HG02798 (cell line): ENCODE results near the gene USP12.

Experiments
- ATAC-seq: cut with Tn5 transposase; IDR thresholded peaks from one replicate; pipeline ENCODE4 v1.9.1; 2021; ENCODE audit warnings: mild to moderate bottlenecking; ENCODE audit not compliant: unreplicated experiment, poor library complexity

The USP12 gene

DNA sequence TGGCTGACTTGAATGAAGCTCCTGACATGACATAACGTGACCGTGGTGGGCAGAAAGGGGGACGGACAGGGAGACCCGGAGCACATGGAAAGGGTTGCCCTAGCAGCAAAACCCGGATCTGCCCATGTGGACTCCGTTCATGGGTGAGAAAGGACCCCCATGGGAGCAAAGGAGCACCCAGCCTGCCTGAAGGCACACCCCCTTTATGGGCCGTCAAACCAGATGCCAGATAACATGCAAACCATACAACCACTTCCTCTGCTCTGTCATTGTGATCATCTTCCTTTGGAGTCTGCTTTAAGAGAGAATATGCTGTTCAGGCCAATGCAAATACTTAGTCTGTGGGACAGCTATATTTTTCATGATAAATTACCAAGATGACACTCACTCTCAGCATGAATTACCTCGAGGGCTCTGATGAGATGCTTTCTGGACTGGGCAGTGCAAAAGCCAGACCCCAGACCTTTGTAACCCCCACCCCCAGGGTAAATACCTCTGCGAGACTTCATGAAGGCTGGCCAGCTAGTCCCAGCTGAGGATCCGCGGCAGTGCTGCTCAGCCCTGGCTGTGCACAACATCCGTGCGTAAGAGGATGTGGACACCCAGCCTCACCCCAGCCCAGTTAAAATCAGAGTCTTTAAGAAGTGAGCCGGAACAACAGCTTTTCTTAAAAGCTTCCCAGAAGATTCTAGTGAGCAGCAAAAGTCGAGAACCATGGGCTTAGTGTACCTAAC lies 126.6 kb downstream of the USP12 start:
- ATAC-seq: no peak

DNA sequence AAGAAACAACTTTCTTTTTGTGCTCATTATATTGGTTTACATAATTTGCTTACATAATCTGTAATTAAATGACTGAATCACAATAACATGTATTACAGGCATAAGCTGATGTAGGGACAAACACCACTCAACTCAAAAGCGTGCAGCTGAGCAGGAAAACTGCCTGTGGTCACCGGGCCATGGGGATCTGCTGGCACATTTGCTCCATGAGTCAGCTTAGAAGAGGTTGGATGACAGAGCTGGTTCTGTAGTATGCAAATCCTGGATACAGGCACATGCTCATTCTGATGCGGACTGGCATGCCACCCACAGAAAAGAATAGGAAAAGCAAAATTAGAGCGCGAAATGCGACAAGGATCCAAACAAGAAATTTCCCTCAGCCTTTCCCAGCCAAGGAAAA lies 128.6 kb downstream of the USP12 start:
- no peak for ATAC-seq

DNA sequence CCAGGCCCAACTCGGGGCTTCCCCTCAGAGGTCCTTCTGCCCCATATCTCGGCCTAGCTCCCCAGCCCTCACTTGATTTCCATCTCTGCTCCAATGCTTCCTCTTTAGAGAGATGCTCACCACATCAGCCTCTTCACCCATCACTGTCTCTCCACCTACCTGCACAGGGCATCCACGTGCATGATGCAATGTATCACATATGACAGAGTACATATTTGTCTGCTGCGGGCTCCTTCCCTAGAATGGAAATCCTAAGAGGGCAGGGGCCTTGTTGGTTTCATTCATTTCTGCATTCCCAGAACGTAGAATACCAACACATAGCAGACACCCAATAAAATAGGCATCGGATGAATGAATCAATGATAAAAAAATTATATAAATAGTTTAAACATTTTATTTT lies 130.3 kb downstream of the USP12 start:
- no peak for ATAC-seq

DNA sequence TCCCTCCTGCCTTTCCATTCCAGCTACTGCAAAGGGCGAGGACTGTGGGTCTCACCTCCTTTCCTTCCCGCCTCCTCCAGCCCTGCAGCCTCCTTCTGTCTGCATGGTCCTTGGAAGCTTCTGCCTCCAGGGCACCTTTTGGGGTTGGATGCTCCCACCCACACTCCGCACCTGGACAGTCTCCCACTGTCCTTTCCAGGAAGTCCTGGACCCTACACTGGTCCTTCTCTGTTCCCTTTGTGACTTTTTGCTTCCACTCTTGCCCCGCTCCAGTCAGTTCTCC lies 130.8 kb downstream of the USP12 start:
- ATAC-seq: no peak

DNA sequence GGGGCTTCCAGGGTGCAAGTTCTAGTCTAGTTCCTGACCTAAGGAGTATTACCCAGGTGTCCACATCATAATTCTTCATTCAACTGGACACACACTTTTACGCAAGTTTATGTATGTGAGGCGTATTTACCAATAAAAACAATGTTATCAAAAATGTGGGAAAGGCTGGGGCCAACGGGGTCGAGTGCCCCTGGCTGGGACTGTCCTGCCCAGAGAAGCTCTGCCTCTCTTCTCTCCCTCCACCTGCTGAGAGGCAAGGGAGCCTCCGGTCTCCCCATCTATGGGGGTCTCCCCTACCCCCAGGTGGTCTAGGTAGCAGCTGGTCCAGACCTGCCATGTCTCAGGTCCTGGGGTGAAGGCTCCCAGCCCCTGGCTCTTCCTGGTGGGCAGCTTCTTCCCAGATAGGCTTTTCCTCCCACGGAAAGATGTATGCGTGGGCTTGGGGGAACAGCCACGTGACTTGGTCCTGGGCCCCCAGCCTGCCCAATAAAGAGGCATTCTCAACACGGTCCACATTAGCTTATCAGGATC lies 132.4 kb downstream of the USP12 start:
- ATAC-seq: no peak

DNA sequence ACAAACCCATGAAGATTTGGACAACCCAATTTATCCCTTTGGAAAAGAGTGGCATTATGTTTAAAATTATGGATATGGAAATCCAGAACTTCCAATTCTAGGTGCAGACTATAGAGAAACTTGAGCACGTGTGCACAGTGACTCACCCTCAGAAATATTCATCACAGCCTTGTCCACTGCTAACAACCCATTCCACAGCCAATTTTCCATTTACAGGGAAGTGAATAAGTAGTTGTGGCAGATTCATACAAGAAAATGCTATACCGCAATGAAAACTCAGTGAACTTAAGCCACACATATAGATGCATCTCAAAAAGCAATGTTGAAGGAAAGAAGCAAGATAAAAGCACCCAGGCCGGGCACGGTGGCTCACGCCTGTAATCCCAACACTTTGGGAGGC lies 133.3 kb downstream of the USP12 start:
- ATAC-seq: no peak

DNA sequence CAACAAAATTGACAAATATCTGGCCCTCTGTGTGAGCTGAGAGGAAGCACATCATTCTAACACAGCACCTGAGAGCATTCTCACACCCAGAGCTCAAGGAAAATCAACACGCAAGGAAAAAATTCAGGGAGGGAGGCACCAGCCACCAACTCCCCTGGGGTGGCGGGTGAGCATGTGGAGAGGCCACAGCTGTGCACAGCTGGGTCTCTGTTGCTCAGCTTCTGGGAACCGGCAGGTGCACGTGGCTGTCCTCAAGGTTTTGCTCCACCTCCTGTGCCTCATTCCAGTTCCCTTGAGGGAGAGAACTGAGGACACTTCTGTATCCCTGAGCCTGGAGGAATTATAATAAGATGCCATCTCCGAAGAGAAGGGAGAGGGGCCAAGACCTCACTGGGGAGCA lies 134.0 kb downstream of the USP12 start:
- ATAC-seq: no peak

DNA sequence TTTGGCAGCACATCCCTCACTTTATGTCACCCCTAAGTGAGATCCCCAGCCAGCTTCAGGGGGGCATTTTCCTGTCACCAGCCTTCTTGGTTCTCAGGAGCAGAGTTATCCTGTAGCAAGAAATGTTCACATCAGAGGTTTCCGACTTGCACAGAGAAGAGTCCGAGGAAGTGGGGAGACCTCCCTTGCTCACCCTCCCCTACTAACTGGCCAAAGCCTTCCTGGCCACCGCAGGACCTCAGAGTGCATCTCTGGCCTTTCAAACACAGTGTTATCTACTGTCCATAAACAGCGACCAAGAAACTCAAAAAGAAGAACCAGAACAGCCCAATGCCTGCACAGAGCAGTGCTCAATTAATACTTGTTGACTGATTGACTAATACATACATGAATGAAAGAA lies 134.4 kb downstream of the USP12 start:
- no peak for ATAC-seq

DNA sequence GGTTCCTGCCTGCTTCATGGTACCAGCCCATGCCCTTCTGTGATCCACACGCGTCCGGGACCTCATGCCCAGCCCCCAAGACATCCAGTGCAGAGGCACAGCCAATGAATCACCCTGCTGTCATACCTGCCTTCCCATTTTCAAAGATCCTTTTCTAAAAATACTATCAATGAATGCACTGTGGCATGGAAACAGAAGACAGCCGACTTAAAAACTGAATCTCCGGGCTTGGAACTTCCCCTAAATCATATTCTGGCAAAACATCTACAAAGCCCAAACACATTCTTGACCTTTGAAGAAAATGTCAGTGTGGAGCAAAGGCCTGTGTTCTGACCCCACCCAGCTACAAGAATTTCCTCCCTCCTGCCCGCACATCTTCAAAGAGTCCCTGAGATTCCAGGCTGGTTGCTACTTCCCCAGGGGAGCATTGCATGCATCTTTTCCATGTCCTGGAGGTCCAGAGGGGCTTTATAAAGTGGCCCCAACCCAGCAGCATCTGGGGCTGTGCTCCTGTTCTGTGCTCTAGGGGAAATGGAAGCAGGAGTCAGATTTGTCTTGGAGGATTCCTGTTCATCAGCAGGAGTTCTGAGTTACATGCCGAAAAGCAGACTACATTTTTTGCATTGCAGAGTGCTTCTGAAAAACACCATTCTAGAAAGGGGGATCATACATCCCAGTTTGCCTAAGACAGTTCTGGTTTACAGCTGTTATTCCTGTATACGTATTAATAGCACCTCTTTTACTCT lies 135.2 kb downstream of the USP12 start:
- no peak for ATAC-seq

DNA sequence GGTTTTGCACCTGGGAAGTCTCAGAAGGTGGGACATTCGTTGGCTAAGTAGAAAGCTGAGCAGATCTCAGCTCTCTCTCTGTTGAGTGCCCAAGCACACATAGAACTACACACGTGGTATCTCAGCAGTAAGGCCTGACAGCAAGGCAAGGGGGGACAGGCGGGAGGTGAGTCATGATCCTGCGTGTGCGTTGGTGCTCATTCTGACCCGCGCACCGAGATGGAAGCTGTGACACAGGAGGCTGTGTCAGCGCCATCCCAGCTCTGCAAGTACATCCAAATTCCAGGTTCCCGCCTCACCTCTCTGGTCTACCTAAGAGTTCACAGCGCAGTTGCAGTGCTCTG lies 135.7 kb downstream of the USP12 start:
- no peak for ATAC-seq

DNA sequence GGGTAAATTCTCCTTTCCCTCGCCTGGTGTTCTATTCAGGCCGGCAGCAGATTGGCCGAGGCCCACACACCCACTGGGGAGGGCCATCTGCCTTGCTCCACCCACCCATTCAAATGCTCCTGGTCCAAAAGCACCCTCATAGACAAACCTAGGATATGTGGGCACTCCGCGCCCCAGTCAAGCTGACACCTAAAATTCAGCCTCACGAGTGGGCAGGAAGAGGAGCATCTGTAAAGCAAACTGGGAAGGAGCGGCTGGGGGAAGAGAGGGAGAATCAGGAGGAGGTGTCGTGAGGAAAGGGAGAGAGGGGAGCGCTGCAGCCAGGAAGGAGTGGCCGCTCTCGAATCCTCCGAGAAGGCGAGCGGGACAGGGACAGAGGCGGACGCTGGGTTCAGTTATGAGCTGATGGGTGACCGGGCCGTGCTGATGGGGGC lies 136.9 kb downstream of the USP12 start:
- no peak for ATAC-seq

DNA sequence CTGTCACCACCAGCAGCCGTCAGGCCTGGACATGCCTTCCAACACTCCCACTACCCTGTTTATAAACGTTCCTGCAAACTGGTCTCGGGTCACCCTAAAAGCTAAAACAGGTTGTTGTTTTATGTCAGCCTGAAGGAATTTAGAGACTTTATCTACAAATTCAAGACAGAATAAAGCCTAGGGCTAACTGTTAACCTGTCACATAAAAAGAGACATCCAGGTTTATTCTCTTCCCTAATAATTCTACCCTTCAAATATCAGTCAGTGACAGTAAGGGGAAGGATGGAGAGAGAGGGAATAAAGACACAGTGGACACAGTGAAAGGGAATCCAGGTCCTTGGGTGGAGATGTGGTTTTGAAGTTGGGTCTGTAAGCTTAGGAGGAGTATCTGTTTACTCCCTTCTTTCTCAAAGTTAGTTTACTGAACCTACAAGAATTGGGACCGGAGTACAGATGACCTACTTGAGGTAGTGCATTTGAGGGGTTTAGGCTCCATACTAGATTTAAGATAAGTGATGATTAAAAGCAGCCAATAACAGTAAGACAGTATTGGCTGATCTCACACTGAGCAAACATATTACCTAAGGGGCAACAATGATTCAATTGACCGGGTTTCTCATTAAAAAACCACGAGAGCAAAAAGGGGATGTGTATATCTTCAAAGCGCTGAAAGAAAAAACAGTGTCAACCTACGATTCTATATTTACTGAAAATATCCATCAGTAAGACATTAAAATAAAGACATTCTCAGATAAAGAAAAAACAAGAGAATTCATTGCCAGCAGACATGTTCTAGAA lies 142.7 kb downstream of the USP12 start:
- ATAC-seq: no peak

DNA sequence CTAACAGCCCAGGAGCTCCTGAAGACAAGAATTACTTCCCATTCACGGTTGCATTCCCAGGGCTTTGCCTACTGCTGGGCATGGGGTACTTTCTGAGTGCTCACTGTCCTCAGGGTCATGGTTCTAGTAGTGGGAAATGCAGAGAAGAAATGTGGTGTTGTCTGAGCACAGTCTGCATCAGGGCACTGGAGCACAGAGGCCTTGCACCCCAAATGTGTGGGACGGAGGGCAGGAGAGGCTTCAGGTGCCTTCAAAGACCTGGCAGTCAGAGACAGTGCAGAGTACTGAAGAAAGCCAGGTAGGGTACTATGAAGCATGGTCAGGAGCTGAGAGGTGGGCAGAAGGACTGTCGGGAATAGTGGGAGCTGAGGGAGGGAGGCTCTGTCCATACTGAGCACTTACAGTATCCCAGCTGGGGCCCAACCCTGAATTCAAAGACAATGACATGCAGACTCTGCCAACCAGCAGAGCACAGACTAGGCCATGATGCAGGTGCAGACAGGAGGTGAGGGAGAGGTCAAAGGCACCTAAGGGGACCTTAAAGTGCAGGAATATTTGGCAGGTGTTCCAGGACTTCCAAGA lies 144.4 kb downstream of the USP12 start:
- ATAC-seq: no peak

DNA sequence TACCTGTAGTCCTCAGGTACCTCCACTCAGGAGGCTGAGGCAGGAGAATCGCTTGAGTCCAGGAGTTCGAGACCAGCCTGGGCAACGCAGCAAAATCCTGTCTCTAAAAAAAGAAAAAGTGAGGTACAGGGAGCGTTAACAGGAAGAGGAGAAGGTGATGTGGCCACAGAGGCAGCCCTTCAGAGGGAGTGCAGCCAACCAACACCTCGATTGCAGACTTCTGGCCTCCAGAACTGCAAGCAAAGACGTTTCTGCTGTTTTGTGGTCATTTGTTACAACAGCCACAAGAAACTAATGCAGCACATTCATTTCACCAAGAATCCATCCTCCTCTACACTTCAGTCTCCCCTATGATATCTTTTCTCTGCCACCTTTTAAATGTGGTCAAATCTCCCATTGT lies 145.2 kb downstream of the USP12 start:
- no peak for ATAC-seq

DNA sequence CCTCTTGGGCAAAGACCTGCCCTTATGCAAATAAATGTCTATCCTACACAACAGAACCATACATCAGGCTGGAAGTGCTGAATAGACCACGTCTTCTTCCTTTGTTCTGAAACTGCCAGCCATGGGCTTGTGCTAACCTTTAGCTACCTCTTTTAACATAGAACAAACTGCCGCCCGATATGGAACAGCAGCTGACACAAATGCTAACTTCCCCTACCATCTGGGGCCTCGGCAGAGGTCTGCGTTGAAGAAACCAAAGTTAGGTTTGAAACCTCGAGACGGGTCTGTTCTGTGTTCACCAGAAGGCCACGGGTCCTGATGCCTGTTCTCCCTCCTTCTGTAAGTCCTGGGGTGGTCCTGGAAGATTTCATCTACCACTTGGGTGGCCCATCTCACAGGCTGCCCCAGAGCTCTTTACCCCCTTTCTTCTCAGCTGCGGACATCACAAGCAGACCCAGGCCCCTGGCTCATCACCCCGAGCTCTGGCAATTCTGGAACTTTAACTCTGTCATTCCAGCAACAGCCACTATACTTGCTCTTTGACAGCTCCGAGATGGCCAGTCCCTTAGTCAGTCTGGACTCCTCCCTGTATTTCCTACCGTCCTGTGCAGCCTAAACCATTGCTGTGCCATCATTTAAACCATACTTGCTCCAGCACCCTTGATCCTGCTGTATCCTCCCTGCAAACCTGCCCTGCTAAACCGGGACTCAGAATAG lies 146.7 kb downstream of the USP12 start:
- ATAC-seq: no peak

DNA sequence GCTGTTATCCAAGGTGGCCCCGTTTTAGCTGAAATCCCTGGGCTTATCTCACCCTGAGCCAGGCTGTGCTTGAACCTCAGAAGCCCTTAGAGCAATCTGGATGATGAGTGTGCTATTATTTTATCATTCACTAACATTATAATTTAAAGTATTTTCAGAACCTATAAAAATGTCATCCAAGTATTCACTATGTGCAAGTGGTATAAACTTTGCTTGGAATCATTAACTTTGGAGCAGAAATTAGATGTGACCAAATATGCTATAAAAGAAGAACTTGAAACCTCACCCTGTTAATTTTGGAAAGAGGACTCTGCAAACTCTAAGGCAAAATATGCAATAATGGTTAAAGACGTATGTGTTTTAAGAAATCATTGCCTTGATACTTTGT lies 147.5 kb downstream of the USP12 start:
- ATAC-seq: no peak

DNA sequence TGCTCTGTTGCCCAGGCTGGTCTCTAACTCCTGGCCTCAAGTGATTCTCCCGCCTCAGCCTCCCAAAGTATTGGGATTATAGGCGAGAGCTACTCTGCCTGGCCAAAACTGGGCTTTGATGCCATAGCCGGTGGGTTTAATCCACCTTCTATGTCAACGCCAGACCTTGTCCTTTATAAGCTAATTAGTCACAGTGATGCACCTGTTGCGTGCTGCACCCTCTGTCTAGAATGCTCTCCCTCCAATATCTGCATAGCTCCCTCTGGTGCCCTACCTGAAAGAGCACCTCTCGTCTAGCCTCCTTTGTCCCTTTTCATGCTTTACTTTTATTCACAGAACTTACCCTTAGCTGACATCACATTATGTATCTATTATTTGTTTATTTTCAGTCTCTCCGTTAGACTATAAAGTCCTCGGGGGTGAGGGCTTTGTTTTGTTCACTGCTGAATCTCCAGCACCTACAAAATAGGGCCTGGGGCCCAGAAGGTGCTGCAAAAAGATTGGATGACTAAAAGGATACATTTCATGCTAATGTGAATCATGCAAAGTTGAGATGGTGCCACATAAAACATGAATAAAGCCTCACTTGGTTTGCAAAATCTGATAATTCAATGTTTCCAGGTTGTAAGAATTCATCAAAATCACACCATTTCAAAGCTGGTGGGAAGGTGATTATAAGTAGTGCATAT lies 148.1 kb downstream of the USP12 start:
- no peak for ATAC-seq

DNA sequence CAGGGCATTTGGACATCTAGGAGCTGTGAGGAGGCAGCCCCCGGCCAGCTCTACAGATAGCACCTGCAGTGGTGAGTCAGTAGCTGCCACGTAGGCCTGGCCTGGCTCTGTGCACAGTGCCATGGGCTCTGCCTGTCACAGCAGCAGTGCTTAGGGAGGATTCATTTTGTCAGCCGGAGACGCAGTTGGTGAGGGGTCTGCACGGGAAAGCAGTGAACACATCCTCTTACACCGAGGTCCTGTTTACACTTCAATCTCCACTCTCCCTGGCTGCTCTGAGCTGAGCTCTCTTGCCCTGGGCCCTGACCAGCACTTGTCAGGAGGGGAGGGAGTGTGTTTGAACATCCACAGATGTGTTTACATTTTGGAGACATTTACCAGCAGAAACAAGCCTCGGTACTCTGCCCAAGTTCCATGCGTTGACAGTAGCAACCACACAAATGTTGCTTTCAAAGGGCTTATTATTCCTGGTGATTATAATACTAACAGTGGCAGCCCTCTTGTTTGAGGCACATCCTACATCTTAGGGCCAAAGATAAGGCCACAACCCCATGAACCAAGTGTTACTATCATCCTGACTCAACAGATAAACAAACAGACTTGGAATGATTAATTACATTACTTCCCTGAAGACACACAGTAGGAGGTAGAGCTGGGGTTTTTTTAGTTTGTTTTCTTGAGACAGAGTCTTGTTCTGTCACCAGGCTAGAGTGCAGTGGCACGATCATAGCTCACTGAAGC lies 148.9 kb downstream of the USP12 start:
- peak; percentile 48 for ATAC-seq

DNA sequence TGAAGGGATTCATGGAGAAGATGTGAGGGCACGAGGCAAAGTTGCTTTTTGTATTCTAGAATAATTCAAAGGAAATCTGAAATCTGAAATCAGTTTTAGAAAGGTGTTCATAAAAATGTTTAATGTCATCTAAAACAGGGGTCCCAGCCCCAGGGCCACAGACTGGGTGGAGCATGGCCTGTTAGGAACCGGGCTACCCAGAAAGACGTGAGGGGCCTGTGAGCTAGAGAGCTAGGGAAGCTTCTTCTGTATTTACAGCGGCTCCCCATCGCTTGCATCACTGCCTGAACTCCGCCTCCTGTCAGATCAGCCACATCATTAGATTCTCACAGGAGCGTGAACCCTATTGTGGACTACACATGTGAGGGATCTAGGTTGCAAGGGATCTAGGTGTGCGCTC lies 151.2 kb downstream of the USP12 start:
- ATAC-seq: no peak
